Esophagus muscularis mucosa (tissue), 3 donors: ENCODE measurements around the gene VAPB.

ENCODE experiments used
- POLR2A ChIP-seq: fragments of 450-650 bp; IDR thresholded peaks from one replicate; pipeline ENCODE4 v1.6.1; 2017; ENCODE audit warnings: antibody characterized with exemption, moderate library complexity, mild to moderate bottlenecking, low read depth
- TF ChIP-seq, protein P1 (sequence below), 3 experiments: fragments of 200-600 bp in 2 of 3; fragments of 450-650 bp in 1 of 3; sonication (generic) in 2 of 3; IDR thresholded peaks; one replicate each; pipeline ENCODE4 v1.5.1; 2017 to 2019; ENCODE audit warnings: antibody characterized with exemption in 3 of 3, mild to moderate bottlenecking in 2 of 3, moderate library complexity in 1 of 3

DNA sequence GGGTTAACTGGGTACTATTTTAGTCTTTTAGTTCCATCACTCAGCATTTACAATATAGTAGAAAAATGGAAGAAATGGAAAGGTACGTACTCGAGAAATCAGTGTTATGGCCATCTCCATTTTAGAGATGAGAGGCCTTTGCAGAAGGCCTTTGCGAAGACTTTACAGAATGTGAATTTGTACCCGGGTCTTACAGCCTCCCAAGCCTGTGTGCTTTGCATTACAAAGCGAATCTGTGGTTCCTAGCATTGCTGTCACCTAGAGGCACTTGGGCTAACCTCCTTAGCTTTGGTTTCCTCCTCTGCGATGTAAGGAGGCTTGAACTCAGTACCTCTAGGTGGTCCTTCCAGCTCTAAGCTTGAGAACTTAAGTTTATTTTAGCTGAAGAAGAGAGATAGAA is 10.9 kb downstream of the VAPB start:
- TF ChIP-seq, protein P1, sequence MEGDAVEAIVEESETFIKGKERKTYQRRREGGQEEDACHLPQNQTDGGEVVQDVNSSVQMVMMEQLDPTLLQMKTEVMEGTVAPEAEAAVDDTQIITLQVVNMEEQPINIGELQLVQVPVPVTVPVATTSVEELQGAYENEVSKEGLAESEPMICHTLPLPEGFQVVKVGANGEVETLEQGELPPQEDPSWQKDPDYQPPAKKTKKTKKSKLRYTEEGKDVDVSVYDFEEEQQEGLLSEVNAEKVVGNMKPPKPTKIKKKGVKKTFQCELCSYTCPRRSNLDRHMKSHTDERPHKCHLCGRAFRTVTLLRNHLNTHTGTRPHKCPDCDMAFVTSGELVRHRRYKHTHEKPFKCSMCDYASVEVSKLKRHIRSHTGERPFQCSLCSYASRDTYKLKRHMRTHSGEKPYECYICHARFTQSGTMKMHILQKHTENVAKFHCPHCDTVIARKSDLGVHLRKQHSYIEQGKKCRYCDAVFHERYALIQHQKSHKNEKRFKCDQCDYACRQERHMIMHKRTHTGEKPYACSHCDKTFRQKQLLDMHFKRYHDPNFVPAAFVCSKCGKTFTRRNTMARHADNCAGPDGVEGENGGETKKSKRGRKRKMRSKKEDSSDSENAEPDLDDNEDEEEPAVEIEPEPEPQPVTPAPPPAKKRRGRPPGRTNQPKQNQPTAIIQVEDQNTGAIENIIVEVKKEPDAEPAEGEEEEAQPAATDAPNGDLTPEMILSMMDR (IDR thresholded peaks at IDR 0.05), result no peak
- TF ChIP-seq POLR2A, result no peak
